AG04449 (cell line): ENCODE data around the gene USP40.

Experiments used
- CTCF ChIA-PET: fragments of 350-600 bp; formaldehyde crosslinking; extraction: SDS; loops from one replicate; lab custom pipeline; 2021; ENCODE audit warnings: antibody characterized with exemption; lab: Yijun Ruan, JAX
- POLR2A ChIA-PET: fragments of 400-600, 350-600 bp; formaldehyde crosslinking; extraction: SDS; loops from one replicate; lab custom pipeline; 2020; ENCODE audit warnings: antibody characterized with exemption, inconsistent platforms; lab: Yijun Ruan, JAX
- DNase-seq: peaks from one replicate; pipeline ENCODE4 v3.0.0-alpha.2; 2010; ENCODE audit warnings: low read depth, low spot score
- H3K4me3 ChIP-seq: 2 replicates; pipeline ENCODE4 v1.5.1; 2011; ENCODE audit warnings: low read depth, mild to moderate bottlenecking, control low read depth, low read length
- TF ChIP-seq, protein P1 (sequence below): IDR thresholded peaks from one replicate; pipeline ENCODE4 v1.5.1; 2011; ENCODE audit warnings: mild to moderate bottlenecking, moderate library complexity, low read length, control low read depth, inconsistent platforms; ENCODE audit not compliant: insufficient read depth; ENCODE audit errors: missing control alignments

USP40 gene

DNA sequence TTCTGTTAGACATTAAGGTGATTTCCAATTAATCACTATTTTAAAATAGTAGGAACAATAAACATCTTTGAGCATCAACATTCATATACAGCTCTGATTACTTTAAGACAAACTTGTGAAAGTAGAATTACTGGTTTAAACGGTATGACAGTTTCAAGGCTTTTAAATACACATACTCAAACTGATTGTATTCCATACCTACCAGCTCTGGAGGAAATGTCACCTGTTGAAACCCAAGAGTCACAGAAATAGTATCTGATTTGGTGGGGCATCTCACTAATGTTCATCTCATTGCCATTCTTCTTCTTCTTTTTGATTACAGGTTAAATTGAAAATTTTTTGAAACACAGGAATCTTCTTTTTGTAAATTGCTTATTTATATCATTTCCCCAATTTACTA lies 36.2 kb downstream of the USP40 start:
- POLR2A ChIA-PET: no interaction called here
- H3K4me3 ChIP-seq: no peak overlapping the region
- DNase-seq: no peak
- TF ChIP-seq, protein P1, sequence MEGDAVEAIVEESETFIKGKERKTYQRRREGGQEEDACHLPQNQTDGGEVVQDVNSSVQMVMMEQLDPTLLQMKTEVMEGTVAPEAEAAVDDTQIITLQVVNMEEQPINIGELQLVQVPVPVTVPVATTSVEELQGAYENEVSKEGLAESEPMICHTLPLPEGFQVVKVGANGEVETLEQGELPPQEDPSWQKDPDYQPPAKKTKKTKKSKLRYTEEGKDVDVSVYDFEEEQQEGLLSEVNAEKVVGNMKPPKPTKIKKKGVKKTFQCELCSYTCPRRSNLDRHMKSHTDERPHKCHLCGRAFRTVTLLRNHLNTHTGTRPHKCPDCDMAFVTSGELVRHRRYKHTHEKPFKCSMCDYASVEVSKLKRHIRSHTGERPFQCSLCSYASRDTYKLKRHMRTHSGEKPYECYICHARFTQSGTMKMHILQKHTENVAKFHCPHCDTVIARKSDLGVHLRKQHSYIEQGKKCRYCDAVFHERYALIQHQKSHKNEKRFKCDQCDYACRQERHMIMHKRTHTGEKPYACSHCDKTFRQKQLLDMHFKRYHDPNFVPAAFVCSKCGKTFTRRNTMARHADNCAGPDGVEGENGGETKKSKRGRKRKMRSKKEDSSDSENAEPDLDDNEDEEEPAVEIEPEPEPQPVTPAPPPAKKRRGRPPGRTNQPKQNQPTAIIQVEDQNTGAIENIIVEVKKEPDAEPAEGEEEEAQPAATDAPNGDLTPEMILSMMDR: no peak
- CTCF ChIA-PET: no interaction called here

DNA sequence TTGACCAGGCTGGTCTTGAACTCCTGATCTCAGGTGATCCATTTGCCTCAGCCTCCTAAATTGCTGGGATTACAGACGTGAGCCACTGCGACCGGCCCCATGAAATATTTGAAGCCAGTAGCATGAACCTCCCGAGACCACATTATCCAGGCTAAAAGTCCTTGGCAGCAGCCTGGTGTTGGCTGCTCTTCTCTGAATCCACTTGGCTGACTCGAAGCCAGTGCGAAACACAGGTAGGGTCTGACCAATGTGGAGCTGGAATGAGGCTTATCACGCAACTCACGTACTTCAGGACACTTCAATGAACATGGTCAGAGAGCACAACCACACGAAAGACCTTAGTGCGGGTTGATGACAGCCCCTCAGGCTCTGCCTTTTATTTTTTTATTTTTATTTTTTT lies 38.4 kb downstream of the USP40 start:
- POLR2A ChIA-PET: no interaction called here
- no peak overlapping the region for H3K4me3 ChIP-seq
- TF ChIP-seq, protein P1: no peak
- CTCF ChIA-PET: no interaction called here
- no peak for DNase-seq

DNA sequence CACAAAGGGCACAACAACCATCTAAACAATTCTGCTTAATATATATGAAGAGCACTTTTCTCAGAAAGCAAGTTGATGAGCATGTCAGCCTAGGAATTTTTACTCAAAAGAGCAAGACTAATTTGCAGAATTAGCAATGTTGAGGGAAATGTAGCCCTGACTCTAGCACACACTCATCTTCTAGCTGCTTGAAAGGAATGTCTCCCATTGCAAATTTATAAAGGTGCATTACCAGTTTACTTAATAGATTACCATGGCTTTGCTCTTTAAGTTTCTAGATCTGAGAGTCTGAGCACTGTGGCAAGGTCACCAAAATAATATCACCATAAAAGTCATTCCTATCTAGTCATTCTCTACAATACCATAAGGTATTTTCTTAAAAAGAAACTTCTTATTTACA lies 40.8 kb downstream of the USP40 start:
- DNase-seq: no peak
- H3K4me3 ChIP-seq: no peak overlapping the region
- CTCF ChIA-PET: no interaction called here
- POLR2A ChIA-PET: no interaction called here
- TF ChIP-seq, protein P1: no peak

DNA sequence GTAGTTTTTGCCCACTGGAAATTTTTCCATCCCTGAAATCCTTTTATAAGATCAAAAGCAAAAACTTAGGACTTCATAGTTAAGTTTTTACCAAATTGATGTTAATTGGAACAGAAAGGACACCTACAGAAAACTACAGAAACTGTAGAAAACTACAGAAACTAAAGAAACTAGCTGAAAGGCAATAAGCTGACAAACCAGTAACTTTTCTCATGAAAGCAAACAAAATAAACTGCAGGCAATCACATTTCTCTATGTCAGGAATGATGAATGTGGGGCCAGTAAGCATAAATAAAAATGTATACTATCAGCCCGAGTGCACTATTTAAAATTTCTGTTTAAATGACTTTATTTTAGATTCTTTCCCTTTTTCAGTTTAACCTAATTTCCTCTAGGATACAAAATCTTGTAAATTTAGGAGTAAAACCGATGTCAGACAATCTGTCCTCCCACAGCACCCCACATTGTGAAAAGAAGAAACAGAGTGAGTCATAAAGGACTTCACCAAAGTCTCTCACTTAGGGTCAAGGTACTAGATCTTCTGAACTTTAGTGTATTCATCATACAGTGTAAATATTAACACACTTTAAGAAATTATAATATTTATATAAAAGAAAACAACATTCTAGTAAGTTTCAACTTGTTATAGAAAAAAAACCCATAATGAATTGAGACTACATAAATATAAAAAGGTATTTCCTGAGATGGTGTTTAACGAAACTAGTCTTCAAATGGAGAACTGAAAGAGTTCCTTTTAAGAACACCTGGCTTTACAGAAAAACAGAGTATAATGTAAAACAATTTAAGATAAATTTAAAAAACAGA lies 46.6 kb downstream of the USP40 start:
- ChIA-PET POLR2A (no interaction called here), CTCF (no interaction called here)
- no peak for DNase-seq
- H3K4me3 ChIP-seq: no peak overlapping the region
- TF ChIP-seq, protein P1: no peak

DNA sequence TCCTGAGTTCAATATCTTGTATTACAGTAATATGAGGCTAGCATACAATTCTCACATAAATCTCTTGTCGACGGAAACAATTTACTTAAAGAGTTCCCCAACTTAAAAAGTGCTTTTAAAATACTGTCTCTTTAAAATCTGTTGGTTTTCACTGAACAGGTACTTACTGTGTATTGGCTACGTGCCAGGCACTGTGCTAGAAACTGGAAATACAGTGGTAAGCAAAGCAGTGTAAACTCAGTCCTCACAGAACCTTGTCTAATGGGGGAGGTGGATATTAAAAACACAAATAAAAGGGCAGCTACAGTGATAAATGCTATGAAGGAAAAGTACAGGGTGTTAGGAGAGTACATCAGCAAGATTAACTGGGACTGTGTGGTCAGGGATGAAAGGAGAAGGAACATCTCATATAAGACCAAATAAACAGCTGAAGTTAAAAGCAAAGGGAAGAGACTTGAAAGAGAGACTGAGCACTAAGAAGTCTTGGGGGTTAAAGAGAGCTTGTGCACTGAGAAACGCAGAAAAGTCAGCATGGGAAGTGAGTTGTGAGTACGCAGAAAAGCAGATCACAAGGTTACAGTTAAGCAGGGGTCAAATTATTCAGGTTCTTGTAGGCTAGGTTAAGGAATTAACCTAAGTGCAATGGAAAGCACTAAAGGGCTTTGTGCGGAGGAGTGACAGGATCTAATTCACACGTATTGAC lies 52.5 kb downstream of the USP40 start:
- DNase-seq: no peak
- H3K4me3 ChIP-seq: no peak overlapping the region
- ChIA-PET POLR2A (no interaction called here), CTCF (interaction anchor here (1.4 kb wide), 1 partner anchor 14 kb away, joined by 3 read pairs; no protein-coding TSS in a partner anchor)
- TF ChIP-seq, protein P1: no peak

DNA sequence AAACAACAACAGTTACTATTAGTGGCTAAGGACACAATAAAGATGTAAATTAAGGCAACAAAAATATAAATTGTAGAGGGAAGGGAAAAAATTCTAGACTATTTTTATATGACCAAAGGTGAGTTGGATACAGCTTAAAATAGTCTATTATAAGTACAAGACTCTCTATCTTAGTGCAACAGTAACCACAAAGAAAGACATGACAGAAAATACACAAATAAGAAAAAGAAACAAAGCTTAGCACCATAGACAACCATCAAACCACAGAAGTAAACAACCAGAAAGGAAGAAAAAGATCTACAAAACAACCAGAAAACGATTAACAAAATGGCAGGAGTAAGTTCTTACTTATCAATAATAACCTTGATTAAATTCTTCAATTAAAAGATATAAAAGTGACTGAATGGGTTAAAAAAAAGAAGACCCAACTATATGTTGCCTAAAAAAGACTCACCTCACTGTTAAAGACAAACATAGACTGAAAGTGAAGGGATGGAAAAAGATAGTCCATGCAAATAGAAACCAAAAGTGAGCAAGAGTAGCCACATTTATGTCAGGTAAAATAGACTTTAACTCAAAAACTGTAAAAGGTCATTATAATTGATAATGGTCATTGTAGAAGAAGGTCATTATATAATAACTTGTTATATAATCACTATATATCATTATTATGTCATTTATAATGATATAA lies 62.5 kb downstream of the USP40 start:
- TF ChIP-seq, protein P1: no peak
- H3K4me3 ChIP-seq: no peak overlapping the region
- ChIA-PET CTCF (no interaction called here), POLR2A (no interaction called here)
- no peak for DNase-seq
